22Rv1 (cell line): ENCODE data around the gene NPEPL1.

Experiments used
- H3K27ac ChIP-seq: fragments of 450-650 bp; 2 replicates; pipeline ENCODE4 v1.5.1; 2017
- CTCF ChIP-seq: fragments of 450-650 bp; IDR thresholded peaks from 2 replicates; pipeline ENCODE4 v1.5.1; 2017; ENCODE audit warnings: mild to moderate bottlenecking
- ZFX ChIP-seq: fragments of 450-650 bp; IDR thresholded peaks from 2 replicates; pipeline ENCODE4 v1.6.1; 2017; ENCODE audit warnings: antibody characterized with exemption, borderline replicate concordance

NPEPL1 gene

GRCh38 chr20:58688414-58688813 is 4.2 kb upstream of the NPEPL1 start:
- no peak overlapping the region for H3K27ac ChIP-seq

GRCh38 chr20:58688840-58689239 is 3.8 kb upstream of the NPEPL1 start:
- TF ChIP-seq ZFX (no peak), CTCF (no peak)
- no peak overlapping the region for H3K27ac ChIP-seq

More at GRCh38 chr20:58688414-58688813, 4.2 kb upstream of the NPEPL1 start:
- TF ChIP-seq ZFX (no peak), CTCF (no peak)

DNA sequence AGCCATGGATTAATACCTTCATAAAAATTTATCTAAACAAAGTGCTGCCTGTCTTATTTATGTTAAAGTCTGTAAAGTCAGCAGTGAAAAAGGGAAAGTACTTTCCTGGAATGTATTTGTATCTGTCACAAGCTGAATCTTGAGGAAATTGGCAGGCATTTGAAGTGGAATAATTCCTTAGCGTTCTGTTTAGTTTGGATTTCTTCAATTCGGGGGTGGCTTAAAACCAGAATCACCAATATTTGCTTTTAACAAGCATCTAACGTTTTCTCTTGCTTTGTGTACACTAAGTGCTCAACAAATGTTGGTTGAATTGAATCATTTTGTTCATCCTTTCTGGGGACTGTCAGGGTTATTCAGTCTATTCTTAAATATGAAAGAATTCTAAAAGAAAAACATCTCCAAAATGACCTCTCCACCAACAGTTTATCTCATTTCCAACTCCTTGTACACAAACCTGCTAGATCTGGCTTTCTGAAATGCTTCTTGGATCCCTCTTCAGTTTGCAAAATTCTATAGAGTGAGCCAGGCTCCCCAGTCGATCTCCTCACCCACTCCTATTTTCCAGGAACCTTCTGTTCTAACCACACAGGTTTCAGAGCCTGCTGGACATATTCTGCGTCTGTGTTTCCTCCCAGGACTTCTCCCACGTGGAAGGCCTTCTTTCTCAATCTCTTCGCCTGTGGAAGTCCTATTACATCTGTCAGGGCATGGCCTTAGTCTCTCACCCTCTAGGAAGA is 2.0 kb upstream of the NPEPL1 start:
- TF ChIP-seq CTCF (no peak), ZFX (no peak)
- H3K27ac ChIP-seq: no peak overlapping the region

DNA sequence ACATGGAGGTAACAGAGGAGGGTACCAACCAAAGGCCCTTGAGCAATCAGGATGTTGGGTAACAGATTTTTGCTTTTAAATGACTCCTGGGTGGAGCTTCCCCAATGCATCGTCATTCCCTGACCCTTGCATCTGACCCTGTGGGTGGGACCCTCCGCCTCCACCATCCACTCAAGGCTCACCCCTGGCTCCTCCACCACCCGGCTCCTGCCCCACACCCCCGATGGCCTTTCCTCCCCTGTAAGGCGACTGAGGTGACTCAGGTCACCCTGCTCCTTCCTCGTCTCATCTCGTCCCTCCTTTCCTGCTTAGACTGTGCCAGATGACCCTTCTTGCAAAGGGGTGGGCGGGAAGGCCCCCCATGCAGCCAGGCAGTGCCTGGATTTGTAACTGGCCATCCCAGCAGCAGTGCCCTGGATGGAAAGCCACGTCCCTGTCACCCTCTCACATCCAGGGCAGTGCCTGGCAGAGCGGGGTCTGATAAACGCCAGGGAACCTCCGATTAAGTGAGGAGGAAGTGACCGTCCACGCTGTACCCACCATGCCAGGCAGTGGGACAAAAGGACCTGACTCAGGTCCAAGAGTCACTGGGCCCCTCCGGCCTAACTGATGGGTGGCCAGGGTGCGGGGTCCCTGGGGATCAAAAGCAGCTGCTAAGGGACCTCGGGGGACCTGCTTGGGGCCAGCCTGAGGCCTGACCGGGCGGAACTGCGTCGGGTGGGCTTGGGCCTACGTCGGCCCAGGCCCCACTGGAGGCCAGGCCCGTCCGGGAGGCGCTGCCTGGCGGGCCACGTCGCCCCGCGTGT is 624 bp upstream of the NPEPL1 start:
- H3K27ac ChIP-seq: peak overlapping the region; percentile 70

DNA sequence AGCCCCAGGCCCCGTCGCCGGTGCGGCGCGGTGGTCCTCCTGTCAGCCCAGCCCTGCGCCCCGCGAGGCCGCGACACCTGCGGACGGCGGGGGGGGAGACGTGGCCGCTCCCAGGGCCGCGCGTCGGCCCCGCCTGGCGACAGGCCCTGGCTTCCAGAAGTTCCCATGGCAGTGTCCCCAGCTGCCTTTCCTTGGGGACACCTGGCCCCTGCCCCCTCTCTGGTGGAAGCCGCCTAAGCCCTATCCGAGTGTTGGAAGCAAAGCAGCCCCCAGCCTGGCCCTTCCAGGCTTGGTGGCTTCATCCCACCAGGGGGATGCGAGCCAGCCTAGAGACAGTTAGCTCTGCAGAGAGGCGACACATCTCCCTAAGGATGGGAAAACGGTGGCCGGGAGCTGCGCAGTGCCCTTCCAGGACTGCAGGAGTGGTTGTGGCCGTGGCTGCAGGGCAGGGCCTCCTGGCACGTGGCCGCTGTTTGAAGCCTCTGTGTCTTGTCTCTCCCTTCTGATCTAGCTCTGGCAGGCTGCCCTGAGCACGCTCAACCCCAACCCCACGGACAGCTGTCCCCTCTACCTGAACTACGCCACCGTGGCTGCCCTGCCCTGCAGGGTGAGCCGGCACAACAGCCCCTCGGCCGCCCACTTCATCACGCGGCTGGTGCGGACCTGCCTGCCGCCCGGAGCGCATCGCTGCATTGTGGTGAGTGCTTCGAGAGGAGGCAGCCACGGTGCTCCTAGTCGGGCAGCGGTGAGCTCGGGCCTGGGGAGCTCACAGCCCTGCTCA is 816 bp downstream of the NPEPL1 start:
- TF ChIP-seq CTCF (no peak), ZFX (no peak)
- peak overlapping the region; percentile 70 for H3K27ac ChIP-seq

More for the DNA sequence above, 624 bp upstream of the NPEPL1 start:
- TF ChIP-seq CTCF: no peak
- no peak for TF ChIP-seq ZFX

DNA sequence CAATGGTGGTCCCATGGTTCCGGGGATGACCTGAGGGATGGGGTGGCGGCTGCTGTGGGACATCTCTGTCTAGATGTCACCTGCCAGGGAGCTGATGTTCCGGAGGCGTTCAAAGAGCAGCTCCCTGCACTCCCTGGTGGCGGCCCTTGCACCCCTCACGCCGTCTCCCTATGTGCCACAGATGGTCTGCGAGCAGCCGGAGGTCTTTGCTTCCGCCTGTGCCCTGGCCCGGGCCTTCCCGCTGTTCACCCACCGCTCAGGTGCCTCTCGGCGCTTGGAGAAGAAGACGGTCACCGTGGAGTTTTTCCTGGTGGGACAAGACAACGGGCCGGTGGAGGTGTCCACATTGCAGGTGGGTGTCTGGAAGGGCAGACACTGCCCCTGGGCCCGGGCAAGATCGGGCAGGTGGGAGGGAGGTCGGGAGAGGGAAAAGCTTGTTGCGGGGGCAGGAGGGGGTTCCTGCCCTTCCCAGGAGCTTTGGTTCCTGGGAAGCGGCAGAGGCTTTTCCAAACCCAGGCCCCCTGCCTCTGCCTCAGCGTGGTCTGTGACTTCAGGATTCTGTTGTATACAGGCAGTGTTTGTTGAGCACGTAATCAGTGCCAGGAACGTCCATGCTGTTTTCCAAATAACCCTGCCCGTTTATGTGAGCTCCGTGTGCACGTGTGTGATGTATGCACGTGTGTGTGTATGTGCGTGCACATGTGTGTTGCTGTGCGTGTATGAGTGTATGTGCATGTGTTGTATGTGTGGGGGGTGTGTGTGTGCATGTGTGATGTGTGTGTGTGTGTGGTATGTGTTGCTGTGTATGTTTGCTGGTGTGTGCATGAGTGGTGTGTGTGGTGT is 1.9 kb downstream of the NPEPL1 start:
- no peak overlapping the region for H3K27ac ChIP-seq
- TF ChIP-seq ZFX: no peak
- TF ChIP-seq CTCF: no peak
